SK-N-SH treated with all-trans-retinoic acid at 6 μM for 48 hours (cell line): ENCODE measurements around the gene NMT1.
"Not testable (repeated sequence)": the region's sequence is repeated elsewhere in the genome, so short reads cannot be mapped to it uniquely, and the experiment has no call there.

Source experiments
- ATAC-seq: fragments of 200-7000 bp; cut with Tn5 transposase; 3 replicates; pipeline ENCODE4 v1.9.1; 2020; ENCODE audit warnings: mild to moderate bottlenecking, moderate library complexity
- ARNTL ChIP-seq: fragments of 450-650 bp; formaldehyde crosslinking; IDR thresholded peaks from 2 replicates; pipeline ENCODE4 v1.5.0; 2020; ENCODE audit warnings: low read depth, mild to moderate bottlenecking, moderate library complexity, borderline replicate concordance
- BACH2 ChIP-seq: fragments of 250-450 bp; sonication (Bioruptor Pico); IDR thresholded peaks from 2 replicates; pipeline ENCODE4 v1.9.0; 2021; ENCODE audit warnings: mild to moderate bottlenecking, borderline replicate concordance
- CSDC2 ChIP-seq: fragments of 250-450 bp; sonication (Bioruptor Pico); IDR thresholded peaks from 2 replicates; pipeline ENCODE4 v1.5.0; 2020; ENCODE audit warnings: mild to moderate bottlenecking, moderate library complexity
- CSRNP3 ChIP-seq: fragments of 250-450 bp; sonication (Bioruptor Pico); IDR thresholded peaks from 2 replicates; pipeline ENCODE4 v1.5.1; 2021; ENCODE audit warnings: mild to moderate bottlenecking, moderate library complexity
- GLIS3 ChIP-seq: fragments of 250-450 bp; sonication (Bioruptor Pico); IDR thresholded peaks from 2 replicates; pipeline ENCODE4 v1.5.0; 2020; ENCODE audit warnings: mild to moderate bottlenecking, moderate library complexity
- ISL1 ChIP-seq: fragments of 250-450 bp; sonication (Bioruptor Pico); IDR thresholded peaks from 2 replicates; pipeline ENCODE4 v2.1.2; 2022; ENCODE audit warnings: mild to moderate bottlenecking, moderate library complexity
- POU6F1 ChIP-seq: fragments of 250-450 bp; sonication (Bioruptor Pico); IDR thresholded peaks from 2 replicates; pipeline ENCODE4 v1.8.0; 2021; ENCODE audit warnings: low read depth, mild to moderate bottlenecking, moderate library complexity, borderline replicate concordance
- PPARA ChIP-seq: fragments of 250-450 bp; sonication (Bioruptor Pico); IDR thresholded peaks from 2 replicates; pipeline ENCODE4 v1.5.0; 2020; ENCODE audit warnings: mild to moderate bottlenecking, borderline replicate concordance
- RARB ChIP-seq: fragments of 250-450 bp; sonication (Bioruptor Pico); IDR thresholded peaks from 2 replicates; pipeline ENCODE4 v1.8.0; 2021; ENCODE audit warnings: mild to moderate bottlenecking, moderate library complexity
- TCF4 ChIP-seq: fragments of 250-450 bp; sonication (Bioruptor Pico); IDR thresholded peaks from 2 replicates; pipeline ENCODE4 v1.8.0; 2021; ENCODE audit warnings: mild to moderate bottlenecking, moderate library complexity, borderline replicate concordance
- TOX ChIP-seq: fragments of 250-450 bp; sonication (Bioruptor Pico); IDR thresholded peaks from 2 replicates; pipeline ENCODE4 v1.8.0; 2021; ENCODE audit warnings: mild to moderate bottlenecking, moderate library complexity, borderline replicate concordance
- TSHZ2 ChIP-seq: fragments of 250-450 bp; sonication (Bioruptor Pico); IDR thresholded peaks from 2 replicates; pipeline ENCODE4 v1.5.0; 2020; ENCODE audit warnings: mild to moderate bottlenecking, moderate library complexity
- ZFP3 ChIP-seq: fragments of 250-450 bp; sonication (Bioruptor Pico); IDR thresholded peaks from 2 replicates; pipeline ENCODE4 v1.5.0; 2020; ENCODE audit warnings: mild to moderate bottlenecking, moderate library complexity
- ZNF565 ChIP-seq: fragments of 450-650 bp; formaldehyde crosslinking; conservative IDR thresholded peaks from 2 replicates; pipeline ENCODE4 v1.5.0; 2020; ENCODE audit warnings: low read depth, mild to moderate bottlenecking, moderate library complexity
- ZNF70 ChIP-seq: fragments of 450-650 bp; formaldehyde crosslinking; IDR thresholded peaks from 2 replicates; pipeline ENCODE4 v1.5.0; 2020; ENCODE audit warnings: mild to moderate bottlenecking, moderate library complexity
- ZNF8 ChIP-seq: fragments of 450-650 bp; formaldehyde crosslinking; IDR thresholded peaks from 2 replicates; pipeline ENCODE4 v1.5.0; 2020; ENCODE audit warnings: mild to moderate bottlenecking, moderate library complexity

Gene NMT1

GRCh38 chr17:45051060-45051719, 9.9 kb upstream of the NMT1 start, which contains the start of gene DCAKD:
TSS of gene DCAKD (minus strand) at chr17:45051632. CDS start at chr17:45034885, 16,747 bp downstream.
- ATAC-seq: peak; percentile 100
- TF ChIP-seq PPARA (no peak), CSDC2 (no peak), GLIS3 (CRISPR knock-in tag) (no peak), ZNF70 (CRISPR knock-in tag) (no peak), ARNTL (no peak), ZFP3 (CRISPR knock-in tag) (no peak)
- TF ChIP-seq, all 23 proteins: peak for 0

- ATAC-seq: not testable (repeated sequence)
These were observed 9.4 kb upstream of the NMT1 start for GRCh38 chr17:45051720-45052051.

- ATAC-seq: no peak
These were observed 8.9 kb upstream of the NMT1 start for GRCh38 chr17:45052052-45052772.

GRCh38 chr17:45060382-45060796, 728 bp upstream of the NMT1 start:
- TF ChIP-seq GLIS3 (CRISPR knock-in tag) (no peak), RARB (CRISPR knock-in tag) (no peak), POU6F1 (no peak), CSDC2 (no peak), TOX (CRISPR knock-in tag) (no peak), TSHZ2 (CRISPR knock-in tag) (no peak), ZNF565 (CRISPR knock-in tag) (no peak), CSRNP3 (CRISPR knock-in tag) (no peak)
- ATAC-seq: no peak; the same call in 2 of the 3 replicates

More at GRCh38 chr17:45052052-45052772, 8.9 kb upstream of the NMT1 start:
- no peak for TF ChIP-seq BACH2 (CRISPR knock-in tag)
- no peak for TF ChIP-seq PPARA
- TF ChIP-seq RARB (CRISPR knock-in tag): 0 out of 2 replicates have a peak, but pooled peaks have one; percentile 33
- 0 out of 2 replicates have a peak, but pooled peaks have one; percentile 12 for TF ChIP-seq GLIS3 (CRISPR knock-in tag)

GRCh38 chr17:45061606-45062205, 589 bp downstream of the NMT1 start:
- ATAC-seq: no peak
- TF ChIP-seq CSRNP3 (CRISPR knock-in tag) (no peak), TCF4 (CRISPR knock-in tag) (no peak), ZNF8 (CRISPR knock-in tag) (no peak), TOX (CRISPR knock-in tag) (no peak), POU6F1 (no peak), PPARA (no peak), ZNF565 (CRISPR knock-in tag) (no peak), ISL1 (no peak)
